Dermis microvascular lymphatic vessel endothelial cell (primary cell): ENCODE measurements around the gene GALNT5. TPM values are rescaled to one million over a fixed set of nuclear protein-coding genes. Genes with fewer than 3 reads are reported as not detected.

Experiments
- total RNA-seq: library from RNA; depleted of rRNA; stranded (reverse); fragments of >200 nt; gene quantifications from 2 replicates; pipeline ENCODE4 v1.2.1, GENCODE V29; 2014

GALNT5 gene
- total RNA-seq, 1 donor from 2014 or later, result not detected

Other genes starting within 250 kb of the GALNT5 start
- not detected in 2 replicates for gene ERMN, start 68.1 kb downstream of the GALNT5 start, total RNA-seq
- not detected in 2 replicates for gene CYTIP, start 186.4 kb downstream of the GALNT5 start, total RNA-seq